GM21447 (cell line): ENCODE data around the gene SFTA2.
"Not testable (repeated sequence)": the region's sequence is repeated elsewhere in the genome, so short reads cannot be mapped to it uniquely, and the experiment has no call there.

ENCODE experiments used
- ATAC-seq: cut with Tn5 transposase; IDR thresholded peaks from one replicate; pipeline ENCODE4 v1.9.1; 2021; ENCODE audit not compliant: unreplicated experiment

SFTA2 gene

DNA sequence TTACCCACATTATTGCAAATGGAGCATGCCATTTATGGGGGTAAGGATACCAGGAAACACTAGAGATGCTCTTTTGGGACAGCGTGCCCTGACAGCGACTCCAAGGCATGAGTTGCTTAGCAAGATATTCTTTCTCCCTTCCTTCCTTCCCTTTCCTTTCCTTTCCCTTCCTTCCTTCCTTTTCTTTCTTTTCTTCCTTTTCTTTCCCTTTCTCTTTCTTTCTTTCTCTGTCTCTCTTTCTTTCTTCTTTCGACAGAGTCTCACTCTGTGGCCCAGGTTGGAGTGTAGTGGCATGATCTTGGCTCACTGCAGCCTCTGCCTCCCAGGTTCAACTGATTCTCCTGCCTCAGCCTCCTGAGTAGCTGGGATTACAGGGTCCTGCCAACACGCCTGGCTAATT lies 12.1 kb upstream of the SFTA2 start:
- ATAC-seq = no peak

DNA sequence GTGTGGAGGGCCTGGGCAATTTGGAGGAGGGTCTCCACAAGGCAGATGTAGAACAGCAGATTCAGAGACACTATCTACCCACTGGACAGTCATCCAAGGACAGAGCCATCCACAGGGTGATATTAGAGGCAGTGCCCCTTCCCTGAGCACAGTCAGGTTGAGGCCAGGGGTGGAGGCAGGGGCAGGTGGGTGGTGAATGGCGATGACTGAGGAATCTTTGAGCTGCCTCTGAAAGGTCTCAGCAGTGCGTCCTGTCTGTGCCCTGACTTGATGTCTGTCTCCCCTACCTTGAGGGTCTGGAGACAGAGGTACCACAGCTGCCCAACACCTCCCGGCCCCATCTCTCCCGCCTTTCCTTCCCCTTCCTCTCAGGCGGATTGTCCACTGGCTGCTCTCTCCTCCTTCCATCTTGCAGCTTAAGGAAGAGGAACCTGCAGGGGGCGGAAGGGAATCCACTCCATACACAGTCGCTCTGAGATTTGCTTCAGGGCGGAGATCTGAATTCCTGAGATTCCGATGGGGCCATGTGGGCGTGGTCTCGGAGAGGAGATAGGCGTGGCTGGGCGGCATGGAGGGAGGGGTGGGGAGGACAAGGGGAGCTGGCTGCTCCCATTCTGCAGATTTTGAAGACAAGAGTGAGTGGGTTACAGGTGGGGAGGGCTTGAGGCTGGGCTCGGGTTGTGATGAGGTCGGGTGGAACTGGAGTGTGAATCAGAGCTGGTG lies 10.5 kb upstream of the SFTA2 start:
- no peak for ATAC-seq

DNA sequence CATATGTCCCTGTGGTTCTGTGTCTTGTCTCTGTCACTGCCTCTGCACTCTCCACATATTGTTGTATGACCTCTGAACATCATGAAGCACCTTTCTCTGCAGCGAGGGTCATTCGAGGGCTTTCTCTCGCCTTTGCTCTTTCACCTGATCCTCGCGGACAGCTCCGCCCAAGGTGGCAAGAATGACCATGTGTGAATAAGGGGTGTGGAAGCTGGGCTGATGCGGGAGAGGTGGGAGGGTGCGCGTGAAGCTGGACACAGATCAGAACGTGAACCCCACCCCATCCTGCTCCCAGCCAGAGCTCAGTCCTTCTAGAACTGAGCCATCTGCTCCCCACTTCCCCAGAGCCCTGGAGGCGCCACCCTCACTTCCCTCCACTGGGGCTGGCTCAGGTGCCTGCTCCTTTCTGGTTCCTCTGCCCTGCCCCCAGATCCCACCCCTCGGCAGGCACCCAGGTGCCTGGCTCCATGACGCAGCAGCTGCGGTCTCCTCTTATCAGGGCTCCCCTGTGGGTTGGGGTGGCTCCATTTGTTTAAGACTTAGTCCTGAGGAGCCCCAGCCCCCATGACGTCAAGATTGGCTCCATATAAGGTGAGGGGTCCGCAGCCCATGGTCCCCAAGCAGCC lies 8.5 kb upstream of the SFTA2 start, which contains the start of gene MUCL3:
Gene MUCL3, plus strand, starts transcription at position 613 of the 626 bp plus-strand sequence. CDS start 27 bp downstream, outside the sequence.
- ATAC-seq = no peak

DNA sequence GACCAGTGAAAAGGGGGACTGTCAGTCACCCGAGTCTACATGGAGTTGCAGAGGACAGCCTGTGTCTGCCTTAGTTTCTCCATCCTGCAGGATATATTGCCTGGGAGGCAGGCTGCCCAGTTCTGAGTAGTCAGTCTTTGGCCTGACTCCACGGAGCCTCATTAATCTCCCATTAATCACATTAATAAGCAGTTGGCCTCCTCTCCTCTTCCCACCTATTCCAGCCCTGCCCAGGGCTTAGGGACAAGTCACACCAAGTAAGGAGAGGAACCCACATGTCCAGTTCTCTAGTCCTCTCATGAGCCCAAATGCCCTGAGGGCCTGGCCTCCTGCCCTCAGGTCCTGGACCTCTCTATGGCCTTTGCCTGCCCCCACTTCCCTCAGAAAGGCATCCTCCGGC lies 7.5 kb upstream of the SFTA2 start:
- ATAC-seq = no peak

DNA sequence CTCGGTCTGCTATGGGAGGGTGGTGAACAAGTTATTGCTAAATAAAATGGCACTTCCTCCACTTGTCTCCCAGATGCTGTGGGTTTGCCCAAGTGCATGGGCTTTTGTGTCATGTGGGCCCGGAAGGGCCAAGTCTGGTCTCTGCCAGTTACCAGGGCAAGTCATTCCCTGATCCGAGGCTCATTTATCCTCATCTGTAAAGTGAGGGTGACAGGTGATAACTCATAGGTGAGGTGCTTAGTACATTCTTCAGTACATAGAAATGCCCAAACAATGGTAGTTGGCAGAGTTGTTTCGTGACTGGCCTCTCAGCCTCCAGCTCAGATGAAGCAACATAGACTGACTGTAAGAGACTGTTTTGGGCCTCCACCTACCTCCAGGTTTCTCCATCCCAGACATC lies 6.8 kb upstream of the SFTA2 start:
- no peak for ATAC-seq

DNA sequence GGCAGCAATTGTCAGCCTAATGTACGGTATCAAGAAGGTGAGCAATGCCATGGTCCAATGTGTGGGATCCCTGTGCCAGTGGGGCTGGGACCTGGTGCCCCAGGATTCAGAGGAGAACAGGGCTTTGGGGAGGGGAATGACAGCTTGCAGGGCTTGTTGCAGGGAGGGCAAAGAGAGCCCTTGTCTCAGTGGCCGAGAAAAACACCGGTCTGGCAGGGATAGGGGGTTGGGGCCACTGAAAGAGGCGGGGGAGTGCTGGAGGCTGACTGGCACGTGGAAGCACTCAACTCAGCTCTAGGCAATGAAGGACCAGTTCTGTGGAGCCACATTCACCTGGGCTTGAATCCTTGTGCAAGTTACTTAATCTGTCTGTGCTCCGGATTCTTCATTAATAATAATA lies 5.3 kb upstream of the SFTA2 start:
- no peak for ATAC-seq

DNA sequence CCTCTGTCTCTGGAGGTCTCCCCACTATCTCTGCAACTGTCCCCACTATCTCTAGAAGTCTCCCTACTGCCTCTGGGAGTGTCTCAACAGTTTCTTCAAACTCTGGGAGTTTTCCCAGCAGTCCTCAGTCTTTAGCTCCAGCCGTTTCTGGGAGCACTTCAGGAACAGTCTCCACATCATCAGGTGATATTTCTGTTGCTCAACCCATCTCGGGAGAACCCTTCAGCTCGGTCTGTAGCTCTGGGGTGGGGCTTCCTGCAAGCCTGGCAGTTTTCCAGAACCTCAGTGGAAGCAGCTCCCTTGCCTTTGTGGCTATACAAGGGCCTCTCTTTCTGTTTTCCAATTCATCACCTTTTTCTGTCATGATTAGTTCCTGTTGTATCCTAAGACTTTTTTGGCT lies 3.0 kb upstream of the SFTA2 start:
- no peak for ATAC-seq

DNA sequence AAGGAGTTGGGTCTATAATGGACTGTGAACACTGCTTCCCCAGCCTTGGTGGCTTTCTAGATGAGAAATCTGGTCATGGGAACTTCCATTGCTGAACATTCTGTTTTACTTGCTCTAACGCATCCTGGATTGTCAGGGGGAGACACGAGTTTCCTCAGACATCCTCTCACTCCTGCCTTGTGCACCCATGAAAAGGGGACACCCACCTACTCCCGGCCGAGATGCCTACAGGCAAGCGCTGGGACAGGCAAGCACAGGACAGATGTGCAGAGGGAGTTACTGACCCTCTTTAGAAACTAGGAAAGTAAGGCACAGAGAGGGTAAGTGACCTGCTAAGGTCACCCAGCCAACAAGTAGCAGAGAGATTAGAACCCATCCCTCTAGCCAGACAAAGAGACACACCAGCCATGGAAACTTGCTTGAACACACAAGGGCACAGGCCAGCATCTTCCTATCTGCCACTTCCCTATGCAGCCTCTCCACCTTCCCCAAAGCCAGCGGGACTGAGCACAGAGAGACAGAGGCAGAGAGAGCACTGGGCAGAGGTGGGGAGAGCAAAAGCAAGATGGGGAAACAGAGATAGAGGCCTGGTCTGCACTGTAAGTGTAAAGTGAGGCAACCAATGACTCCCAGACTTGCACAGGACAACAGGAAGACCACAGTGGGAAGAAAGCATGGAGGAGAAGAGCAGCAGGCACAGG lies 845 bp upstream of the SFTA2 start:
- ATAC-seq = no peak

DNA sequence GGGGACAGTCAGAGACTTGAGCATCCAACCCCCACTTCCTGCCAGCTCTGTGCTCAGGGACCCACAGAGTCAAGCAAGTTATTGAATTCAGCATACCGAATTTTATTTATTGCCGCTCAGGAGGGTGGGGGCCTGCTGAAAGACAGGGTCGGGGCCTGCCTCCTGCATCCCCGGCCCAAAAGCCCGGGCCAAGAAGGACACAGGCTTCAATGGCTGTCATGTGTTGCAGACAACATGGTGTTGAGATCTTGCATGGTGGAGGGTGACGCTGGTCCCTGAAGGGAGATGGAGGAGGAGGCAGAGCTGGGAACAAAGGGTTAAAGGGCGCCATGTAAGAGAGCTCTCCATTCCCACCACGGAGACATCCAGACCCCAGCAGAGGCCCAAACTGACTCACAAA lies 698 bp downstream of the SFTA2 start:
- no peak for ATAC-seq

DNA sequence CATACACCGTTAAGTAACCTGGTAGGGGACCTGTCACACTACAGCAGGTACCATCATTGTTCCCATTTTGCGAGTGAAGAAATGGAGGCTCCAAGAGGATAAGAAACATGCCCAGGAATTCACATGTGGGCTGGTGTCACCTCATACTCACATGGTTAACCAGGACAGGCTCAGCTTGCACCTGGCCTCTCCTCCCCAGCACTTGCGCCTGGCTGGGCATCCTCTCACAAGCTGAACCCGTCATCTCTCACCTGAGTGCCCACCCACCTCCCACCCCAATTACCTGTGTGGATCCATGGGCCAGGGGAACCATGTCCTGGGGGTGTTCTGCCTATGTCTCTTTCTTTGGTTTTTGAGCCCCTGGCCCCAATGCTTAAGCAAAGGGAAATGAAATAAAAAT lies 1.5 kb downstream of the SFTA2 start:
- no peak for ATAC-seq

DNA sequence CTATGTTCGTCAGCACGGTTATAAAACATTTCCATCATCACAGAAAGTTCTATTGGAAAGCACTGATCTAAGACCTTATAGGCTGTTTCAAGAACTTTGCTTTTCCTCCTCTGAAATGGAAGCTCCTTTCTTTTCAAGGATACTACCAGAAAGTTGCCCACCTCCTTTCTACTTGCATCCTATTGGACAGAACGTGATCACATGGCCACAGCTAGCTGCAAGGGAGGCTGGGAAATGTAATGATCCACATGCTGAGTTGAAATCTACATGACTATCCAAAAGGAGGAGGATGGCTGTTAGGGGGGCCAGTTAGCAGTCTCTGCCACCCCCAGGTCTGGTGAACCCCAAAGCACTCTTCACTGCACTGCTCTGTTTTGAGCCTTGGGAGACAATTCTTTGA lies 3.3 kb downstream of the SFTA2 start:
- no peak for ATAC-seq

DNA sequence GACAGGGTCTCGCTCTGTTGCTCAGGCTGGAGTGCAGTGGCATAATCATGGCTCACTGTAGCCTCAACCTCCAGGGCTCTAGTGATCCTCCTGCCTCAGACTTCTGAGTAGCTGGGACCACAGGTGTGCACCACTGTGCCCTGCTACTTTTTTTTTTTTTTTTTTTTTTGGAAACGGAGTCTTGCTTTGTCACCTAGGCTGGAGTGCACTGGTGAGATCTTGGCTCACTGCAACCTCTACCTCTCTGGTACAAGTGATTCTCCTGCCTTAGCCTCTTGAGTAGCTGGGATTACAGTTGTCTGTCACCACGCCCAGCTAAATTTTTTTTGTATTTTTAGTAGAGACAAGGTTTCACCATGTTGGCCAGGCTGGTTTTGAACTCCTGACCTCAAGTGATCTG lies 4.9 kb downstream of the SFTA2 start:
- not testable (repeated sequence) for ATAC-seq

DNA sequence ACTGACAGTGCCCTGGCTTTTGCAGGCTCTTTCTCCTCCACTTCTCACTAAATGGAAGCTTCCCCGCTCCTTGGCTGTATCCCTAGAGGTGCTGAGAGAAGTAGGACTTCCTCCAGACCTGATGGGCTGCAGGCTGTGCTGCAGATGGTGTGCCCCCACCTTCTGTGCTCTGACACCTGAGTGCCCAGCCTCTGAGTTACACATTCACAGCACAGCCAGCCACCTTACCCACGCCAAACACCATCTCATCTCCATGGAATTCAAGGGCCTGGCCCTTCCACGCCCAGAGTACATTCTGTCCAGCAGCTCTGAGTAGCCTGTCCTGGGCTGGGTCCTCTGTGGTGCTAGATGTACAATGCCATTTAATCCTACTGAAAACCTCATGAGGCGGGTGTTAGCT lies 5.3 kb downstream of the SFTA2 start:
- no peak for ATAC-seq

DNA sequence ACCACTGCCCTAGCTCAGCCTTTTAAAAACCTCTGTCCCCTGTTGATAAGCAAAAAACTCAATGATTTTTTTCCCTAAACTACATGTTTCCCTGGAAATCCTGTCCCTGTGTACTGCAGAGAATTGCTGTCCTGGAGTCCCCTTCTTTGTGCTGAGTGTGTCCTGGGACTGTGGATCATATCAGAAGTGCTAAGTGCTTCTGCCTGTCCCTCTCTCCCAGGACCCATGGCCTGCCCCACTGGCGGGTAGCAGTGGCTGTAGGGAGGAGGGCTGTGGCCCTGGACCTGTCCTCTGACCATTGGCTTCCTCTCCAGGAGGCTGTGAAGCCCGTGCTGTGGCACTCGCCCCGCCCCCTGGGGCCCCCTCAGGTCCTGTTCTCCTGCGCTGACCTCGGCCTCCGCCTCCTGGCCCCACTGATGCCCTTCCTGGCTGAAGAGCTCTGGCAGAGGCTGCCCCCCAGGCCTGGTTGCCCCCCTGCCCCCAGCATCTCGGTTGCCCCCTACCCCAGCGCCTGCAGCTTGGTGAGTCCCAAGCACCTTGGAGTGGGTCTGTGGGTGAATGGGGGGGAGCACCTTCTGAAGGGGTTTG lies 7.8 kb downstream of the SFTA2 start:
- ATAC-seq = not testable (repeated sequence)

DNA sequence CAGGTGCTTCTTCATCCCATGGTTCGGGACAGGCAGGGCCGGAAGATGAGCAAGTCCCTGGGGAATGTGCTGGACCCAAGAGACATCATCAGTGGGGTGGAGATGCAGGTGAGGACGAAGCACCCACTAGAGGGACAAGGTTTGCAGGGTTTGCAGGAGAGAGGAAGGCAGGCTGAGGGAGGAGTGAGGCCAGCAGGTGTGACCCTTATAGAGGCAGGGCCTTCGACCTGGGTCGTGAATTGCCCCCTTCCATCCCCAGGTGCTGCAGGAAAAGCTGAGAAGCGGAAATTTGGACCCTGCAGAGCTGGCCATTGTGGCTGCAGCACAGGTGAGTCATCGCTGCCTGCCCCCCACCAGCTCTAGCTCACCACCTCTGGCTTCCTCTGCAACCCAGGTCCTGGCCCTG lies 9.5 kb downstream of the SFTA2 start:
- no peak for ATAC-seq

DNA sequence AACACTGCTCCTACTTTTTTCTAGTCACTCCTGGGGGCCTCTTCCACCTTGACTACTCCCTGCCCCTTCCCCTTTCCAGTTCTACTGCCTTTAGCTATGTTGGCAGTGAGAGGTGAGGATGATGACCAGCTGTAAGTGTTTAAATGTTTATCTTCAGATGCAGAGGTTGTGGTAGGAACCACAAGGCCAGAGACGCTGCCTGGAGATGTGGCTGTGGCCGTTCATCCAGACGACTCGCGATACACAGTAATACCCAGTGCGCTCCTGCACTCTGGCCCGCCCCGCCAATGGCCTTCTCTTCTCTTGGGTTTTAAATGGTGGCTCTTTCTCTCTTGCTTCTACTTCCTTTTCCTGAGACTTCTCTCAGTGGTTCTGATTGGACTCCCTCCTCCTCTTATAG lies 13.3 kb downstream of the SFTA2 start:
- no peak for ATAC-seq

DNA sequence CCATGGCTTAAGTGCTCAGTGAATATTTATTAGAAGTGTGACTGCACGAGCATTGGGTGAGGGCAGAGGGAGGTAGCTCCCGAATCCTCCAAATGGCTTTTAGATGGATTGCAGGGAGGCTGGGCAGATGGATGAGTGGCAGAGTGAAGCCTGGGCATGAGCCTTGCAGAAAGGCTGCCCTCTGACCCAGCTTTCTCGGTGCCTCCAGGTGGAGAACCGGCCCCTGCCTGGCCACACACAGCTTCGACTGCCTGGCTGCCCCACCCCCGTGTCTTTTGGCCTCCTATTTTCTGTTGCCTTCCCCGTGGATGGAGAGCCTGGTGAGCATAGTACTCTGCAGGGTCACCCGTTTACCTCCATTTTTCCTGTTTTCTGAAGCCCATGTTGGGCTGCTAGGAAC lies 14.5 kb downstream of the SFTA2 start:
- ATAC-seq = no peak

DNA sequence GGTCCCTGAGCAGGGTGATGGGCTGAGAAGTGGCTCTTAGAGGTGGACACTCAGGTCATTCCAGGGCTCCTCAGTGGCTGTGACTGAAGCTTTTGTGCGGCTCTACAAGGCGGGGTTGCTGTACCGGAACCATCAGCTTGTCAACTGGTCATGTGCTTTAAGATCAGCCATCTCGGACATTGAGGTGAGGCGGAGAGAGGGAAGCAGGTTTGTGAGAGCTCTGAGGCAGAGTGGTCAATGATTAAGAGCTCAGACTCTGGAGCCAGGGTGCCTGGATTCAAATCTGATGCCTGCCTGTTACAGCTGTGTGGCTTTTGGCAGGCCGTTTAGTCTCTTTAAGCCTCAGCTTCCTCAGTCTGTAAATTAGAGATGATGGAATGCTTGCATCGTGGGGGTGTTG lies 14.9 kb downstream of the SFTA2 start:
- no peak for ATAC-seq

DNA sequence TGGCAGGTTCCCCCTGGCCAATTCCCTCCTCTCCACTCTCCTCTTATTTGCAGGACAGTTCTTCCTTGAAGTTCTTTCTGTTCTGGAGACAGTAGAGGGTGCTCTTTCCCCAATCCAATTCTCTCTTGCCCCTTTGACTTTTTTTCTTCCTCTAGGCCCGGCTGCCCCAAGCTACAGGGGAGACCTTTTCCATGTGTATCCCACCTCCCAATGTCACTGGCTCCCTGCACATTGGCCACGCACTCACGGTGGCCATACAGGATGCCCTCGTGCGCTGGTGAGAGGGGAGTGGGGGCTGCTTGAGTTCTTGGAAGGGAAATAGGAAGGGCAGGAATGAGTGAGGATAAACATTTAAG lies 16.4 kb downstream of the SFTA2 start:
- no peak for ATAC-seq

DNA sequence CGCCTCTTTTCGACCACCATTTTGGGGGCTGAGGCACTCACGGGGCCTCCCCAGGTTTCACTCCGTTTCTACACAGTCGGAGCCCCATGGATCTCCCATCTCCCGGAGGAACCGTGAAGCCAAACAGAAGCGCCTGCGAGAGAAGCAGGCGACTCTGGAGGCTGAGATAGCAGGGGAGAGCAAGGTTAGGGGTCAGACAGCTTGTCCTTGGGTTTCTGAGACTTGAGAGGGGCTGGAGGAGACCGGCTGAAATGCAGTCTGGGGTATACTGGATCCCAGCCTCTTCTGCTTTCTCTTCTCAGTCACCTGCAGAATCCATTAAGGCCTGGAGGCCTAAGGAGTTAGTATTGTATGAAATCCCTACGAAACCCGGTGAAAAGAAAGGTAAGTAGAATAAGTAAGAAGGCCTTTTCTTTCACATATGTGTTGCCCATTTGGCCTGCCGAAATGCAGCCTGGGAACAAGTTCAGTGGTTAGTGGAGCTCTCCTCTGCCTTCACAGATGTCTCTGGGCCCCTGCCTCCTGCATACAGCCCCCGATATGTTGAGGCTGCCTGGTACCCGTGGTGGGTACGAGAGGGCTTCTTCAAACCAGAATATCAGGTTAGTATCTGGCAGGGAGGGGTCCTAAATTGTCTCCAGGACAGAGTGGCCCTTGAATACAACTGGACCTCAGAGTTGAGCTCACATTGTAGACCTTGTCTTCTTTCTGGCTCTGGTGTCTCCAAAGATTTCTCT lies 16.9 kb downstream of the SFTA2 start:
- ATAC-seq = no peak
